DOHH2 (cell line): ENCODE results near the gene ZSWIM8.

Source experiments
- CTCF ChIP-seq: fragments of 200-600 bp; sonication (generic); IDR thresholded peaks from one replicate; pipeline ENCODE4 v1.5.1; 2014; ENCODE audit warnings: antibody characterized with exemption, mild to moderate bottlenecking, low read depth, low read length; ENCODE audit not compliant: poor library complexity, severe bottlenecking
- EZH2phosphoT487 ChIP-seq: fragments of 200-600 bp; sonication (generic); IDR thresholded peaks from 2 replicates; pipeline ENCODE4 v1.6.1; 2017; ENCODE audit warnings: borderline replicate concordance, mild to moderate bottlenecking, antibody characterized with exemption, low read length, moderate library complexity, mixed read lengths

- TF ChIP-seq CTCF (no peak), EZH2phosphoT487 (no peak)
These were observed 5.1 kb upstream of the ZSWIM8 start for GRCh38 chr10:73780301-73780700.
